Lower leg skin (tissue), 4 donors: ENCODE measurements around the gene YAE1. TPM values are rescaled to one million over a fixed set of nuclear protein-coding genes. Genes with fewer than 3 reads are reported as not detected.

Experiments
- DNase-seq, 2 donors: peaks; one replicate each; pipeline ENCODE4 v3.0.0-alpha.2; 2019; ENCODE audit warnings: low spot score in 2 of 2
- H3K4me3 ChIP-seq: fragments of 200-600 bp; sonication (generic); 2 replicates; pipeline ENCODE4 v1.5.1; 2017; ENCODE audit warnings: mild to moderate bottlenecking, low read depth; ENCODE audit not compliant: poor library complexity, severe bottlenecking
- POLR2A ChIP-seq, 2 donors: fragments of 450-650 bp; IDR thresholded peaks; one replicate each; pipeline ENCODE4 v1.6.1; 2016 to 2017; ENCODE audit warnings: antibody characterized with exemption in 2 of 2, mild to moderate bottlenecking in 1 of 2, moderate library complexity in 1 of 2
- WGBS, 2 donors: methylation state at CpG; one replicate each; pipeline ENCODE4 v1.1.5; 2018; 5-methylcytosine and 5-hydroxymethylcytosine counted together
- intact Hi-C: fragments of 100-400 bp; cut with DNase I; formaldehyde crosslinking; loops from one replicate; pipeline ENCODE4 v1.15.0; 2023; ENCODE audit warnings: low total_unique reads
- total RNA-seq, 4 donors: library from RNA; depleted of rRNA; stranded (reverse); fragments of >200 nt; gene quantifications; one replicate each; pipeline ENCODE4 v1.1.0, GENCODE V29; 2016
- TF ChIP-seq, protein P1 (sequence below), 3 donors: fragments of 450-650 bp; IDR thresholded peaks; one replicate each; pipeline ENCODE4 v1.5.1; 2016; ENCODE audit warnings: antibody characterized with exemption in 3 of 3, mild to moderate bottlenecking in 3 of 3, moderate library complexity in 2 of 3

YAE1 gene
- total RNA-seq, 4 donors from 2014 or later = 13.2 to 18.4 (median 14.4) TPM

DNA sequence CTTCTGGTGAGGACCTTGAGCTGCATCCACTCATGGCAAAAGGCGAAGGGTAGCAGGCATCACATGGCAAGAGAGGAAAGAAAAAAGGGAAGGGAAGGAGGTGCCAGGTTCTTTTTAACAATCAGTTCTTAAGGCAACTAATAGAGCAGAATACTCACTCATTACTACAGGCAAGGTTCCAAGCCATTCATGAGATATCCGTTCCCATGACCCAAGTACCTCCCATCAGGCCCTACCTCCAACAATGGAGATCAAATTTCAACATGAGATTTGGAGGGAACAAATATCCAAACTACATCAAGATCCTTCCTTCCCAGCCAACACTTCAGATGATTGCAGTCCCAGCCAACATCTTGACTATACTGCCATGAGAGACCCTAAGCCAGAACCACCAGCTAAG lies 38.9 kb upstream of the YAE1 start:
- TF ChIP-seq, protein P1, sequence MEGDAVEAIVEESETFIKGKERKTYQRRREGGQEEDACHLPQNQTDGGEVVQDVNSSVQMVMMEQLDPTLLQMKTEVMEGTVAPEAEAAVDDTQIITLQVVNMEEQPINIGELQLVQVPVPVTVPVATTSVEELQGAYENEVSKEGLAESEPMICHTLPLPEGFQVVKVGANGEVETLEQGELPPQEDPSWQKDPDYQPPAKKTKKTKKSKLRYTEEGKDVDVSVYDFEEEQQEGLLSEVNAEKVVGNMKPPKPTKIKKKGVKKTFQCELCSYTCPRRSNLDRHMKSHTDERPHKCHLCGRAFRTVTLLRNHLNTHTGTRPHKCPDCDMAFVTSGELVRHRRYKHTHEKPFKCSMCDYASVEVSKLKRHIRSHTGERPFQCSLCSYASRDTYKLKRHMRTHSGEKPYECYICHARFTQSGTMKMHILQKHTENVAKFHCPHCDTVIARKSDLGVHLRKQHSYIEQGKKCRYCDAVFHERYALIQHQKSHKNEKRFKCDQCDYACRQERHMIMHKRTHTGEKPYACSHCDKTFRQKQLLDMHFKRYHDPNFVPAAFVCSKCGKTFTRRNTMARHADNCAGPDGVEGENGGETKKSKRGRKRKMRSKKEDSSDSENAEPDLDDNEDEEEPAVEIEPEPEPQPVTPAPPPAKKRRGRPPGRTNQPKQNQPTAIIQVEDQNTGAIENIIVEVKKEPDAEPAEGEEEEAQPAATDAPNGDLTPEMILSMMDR (IDR thresholded peaks at IDR 0.05) = no peak
- TF ChIP-seq POLR2A (IDR thresholded peaks at IDR 0.05) = no peak
- DNase-seq = no peak
- no peak overlapping the region for H3K4me3 ChIP-seq
- WGBS, 2 donors = 45 to 58% methylated on average over 2 of the region's 2 CpGs
- intact Hi-C loops = no loop called here

DNA sequence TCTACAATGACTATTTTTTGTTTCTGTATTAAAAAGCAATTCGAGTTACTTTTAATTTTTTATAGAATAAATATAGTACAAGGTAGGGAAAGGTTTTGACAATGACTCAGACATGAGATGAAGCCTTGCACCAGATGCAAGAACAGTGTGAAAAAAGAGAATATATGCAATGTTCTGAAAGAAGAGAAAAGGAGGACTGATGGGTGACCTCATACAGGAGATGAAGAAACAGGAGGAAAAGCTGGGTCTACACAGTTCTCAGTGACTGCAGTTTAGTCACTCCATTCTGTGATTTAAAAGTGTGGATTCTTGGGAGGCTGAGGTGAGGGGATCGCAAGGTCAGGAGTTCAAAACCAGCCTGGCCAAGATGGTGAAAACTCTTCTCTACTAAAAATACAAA lies 38.3 kb upstream of the YAE1 start:
- intact Hi-C loops = no loop called here
- no peak for DNase-seq
- H3K4me3 ChIP-seq = no peak overlapping the region
- no peak for TF ChIP-seq POLR2A (IDR thresholded peaks at IDR 0.05)
- TF ChIP-seq, protein P1 (IDR thresholded peaks at IDR 0.05) = no peak
- 86 to 87% methylated on average over 2 of the region's 2 CpGs for WGBS, 2 donors

DNA sequence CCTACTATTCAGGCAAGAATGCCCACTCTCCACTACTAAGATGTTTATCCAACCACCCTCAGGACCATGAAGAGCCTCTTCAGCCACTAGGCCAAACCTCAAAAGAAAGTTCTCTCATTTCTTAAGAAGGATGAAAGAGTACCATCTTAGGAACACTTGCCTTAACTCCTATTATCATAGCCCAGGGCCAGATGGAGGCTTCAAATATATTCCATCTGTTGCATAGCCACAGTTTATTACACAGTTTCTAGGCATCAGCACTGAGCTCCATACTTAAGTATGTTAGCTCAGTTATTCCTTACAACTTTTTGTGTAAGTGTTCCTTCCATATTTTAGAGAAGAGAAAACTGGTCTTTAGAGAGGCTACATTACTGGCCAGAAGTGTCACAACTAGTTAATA lies 37.4 kb upstream of the YAE1 start:
- no peak for TF ChIP-seq POLR2A (IDR thresholded peaks at IDR 0.05)
- TF ChIP-seq, protein P1 (IDR thresholded peaks at IDR 0.05) = no peak
- intact Hi-C loops = no loop called here
- H3K4me3 ChIP-seq = no peak overlapping the region
- DNase-seq = no peak

DNA sequence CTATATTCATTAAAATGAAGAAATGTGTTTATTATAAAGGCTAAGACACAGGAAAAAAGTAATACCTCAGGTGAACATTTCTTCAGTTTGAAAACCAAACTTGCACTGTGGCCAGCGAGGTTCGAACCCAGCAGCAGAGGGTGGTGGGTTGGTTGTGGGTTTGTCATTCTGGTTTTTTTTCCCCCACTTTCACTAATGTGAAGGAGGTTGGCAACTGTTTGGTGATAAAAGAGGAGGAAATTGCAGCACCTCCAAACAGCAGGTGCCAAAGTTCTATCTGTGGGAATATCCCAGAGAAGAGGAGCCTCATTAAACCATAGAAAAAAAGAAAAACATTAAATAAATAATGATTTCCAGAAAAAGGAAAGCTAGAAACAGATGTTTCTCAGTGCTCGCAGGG lies 36.6 kb upstream of the YAE1 start:
- intact Hi-C loops = no loop called here
- WGBS, 2 donors = 62 to 74% methylated on average over 3 of the region's 3 CpGs

DNA sequence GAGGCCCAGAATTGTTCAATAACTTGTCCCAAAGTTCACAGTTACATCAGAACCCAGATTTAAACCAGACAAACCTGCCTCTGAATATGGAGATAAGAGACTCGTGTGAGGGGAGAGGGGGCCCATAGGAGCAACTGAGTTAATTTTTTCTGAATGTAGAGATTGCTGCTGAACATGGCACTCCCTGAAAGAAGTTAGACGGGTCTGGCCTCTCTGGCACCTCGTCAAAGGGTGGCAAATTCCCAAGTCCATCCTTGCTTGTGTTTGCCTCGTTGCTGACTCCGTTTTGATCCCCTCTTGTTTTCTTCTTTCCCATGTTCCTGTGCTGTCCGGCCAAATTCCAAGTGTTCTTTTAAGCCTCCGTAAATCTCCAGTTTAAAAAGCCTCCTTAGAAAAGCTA lies 35.2 kb upstream of the YAE1 start:
- no peak overlapping the region for H3K4me3 ChIP-seq
- intact Hi-C loops = no loop called here
- DNase-seq = no peak
- TF ChIP-seq, protein P1 (IDR thresholded peaks at IDR 0.05) = no peak
- TF ChIP-seq POLR2A (IDR thresholded peaks at IDR 0.05) = no peak
- WGBS, 2 donors = 32 to 37% methylated on average over 7 of the region's 7 CpGs

More for the DNA sequence above, 36.6 kb upstream of the YAE1 start:
- no peak for DNase-seq
- TF ChIP-seq POLR2A (IDR thresholded peaks at IDR 0.05) = no peak
- TF ChIP-seq, protein P1 (IDR thresholded peaks at IDR 0.05) = no peak
- H3K4me3 ChIP-seq = no peak overlapping the region

DNA sequence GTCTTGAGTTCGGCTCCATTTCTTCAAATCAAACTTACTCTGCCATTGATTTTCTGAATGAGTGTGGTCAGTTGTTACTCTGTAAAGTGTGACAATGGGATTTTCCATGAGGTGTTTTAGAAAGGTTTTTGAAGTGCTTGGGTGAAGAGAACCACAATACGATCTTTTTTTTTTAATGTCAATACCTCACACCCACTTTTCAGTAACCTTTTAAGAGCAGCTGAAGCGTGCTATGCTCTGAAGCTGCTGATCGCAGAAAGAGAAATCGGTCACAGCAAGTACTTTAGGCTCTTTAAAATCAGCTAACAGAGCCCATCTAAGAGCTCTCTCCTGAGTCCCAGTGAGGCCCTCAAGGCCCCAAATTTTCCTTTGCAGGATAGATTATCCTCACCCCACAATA lies 34.4 kb upstream of the YAE1 start:
- WGBS, 2 donors = 90 to 92% methylated on average over 5 of the region's 5 CpGs
- no peak for TF ChIP-seq POLR2A (IDR thresholded peaks at IDR 0.05)
- TF ChIP-seq, protein P1 (IDR thresholded peaks at IDR 0.05) = no peak
- no peak overlapping the region for H3K4me3 ChIP-seq
- intact Hi-C loops = no loop called here
- no peak for DNase-seq
